IMR-90 (cell line): ENCODE data around the gene HNRNPC. TPM values are rescaled to one million over a fixed set of nuclear protein-coding genes. Genes with fewer than 3 reads are reported as not detected.

Experiments
- polyA plus RNA-seq, 3 experiments: library from polyadenylated mRNA; depleted of rRNA; stranded (reverse); fragments of >200 nt; gene quantifications; 2 replicates each; pipeline ENCODE4 v1.2.3, GENCODE V29; 2012; ENCODE audit warnings: low replicate concordance in 1 of 3
- total RNA-seq: library from RNA; depleted of rRNA; stranded (reverse); fragments of >200 nt; gene quantifications from 2 replicates; pipeline ENCODE4 v1.2.3, GENCODE V29; 2012; rRNA removed

HNRNPC gene
- total and polyA plus RNA-seq, 2 of the 4 experiments (the other 2 are of a cell fraction) = 308 to 615 TPM

Other genes with a start within 250 kb of the HNRNPC start
- gene NDRG2, start 244.4 kb downstream of the HNRNPC start, total RNA-seq = 0.36 and 0.56 TPM in 2 replicates
- 1.2 and 1.5 TPM in 2 replicates for gene NDRG2, start 244.4 kb downstream of the HNRNPC start, polyA plus RNA-seq (2012; rRNA removed)
- not detected in 2 replicates for gene TPPP2, start 239.2 kb downstream of the HNRNPC start, total RNA-seq
- gene TPPP2, start 239.2 kb downstream of the HNRNPC start, polyA plus RNA-seq (2012; rRNA removed) = not detected in 2 replicates
- not detected in 2 replicates for gene RNASE13, start 234.6 kb downstream of the HNRNPC start, total RNA-seq
- not detected in 2 replicates for gene RNASE13, start 234.6 kb downstream of the HNRNPC start, polyA plus RNA-seq (2012; rRNA removed)
- gene RNASE7, start 227.1 kb downstream of the HNRNPC start, total RNA-seq = not detected in 2 replicates
- not detected in 2 replicates for gene RNASE7, start 227.1 kb downstream of the HNRNPC start, polyA plus RNA-seq (2012; rRNA removed)
- not detected in 2 replicates for gene RNASE8, start 211.6 kb downstream of the HNRNPC start, total RNA-seq
- not detected in 2 replicates for gene RNASE8, start 211.6 kb downstream of the HNRNPC start, polyA plus RNA-seq (2012; rRNA removed)
- gene ARHGEF40, start 199.1 kb downstream of the HNRNPC start, total RNA-seq = 16.1 and 18.1 TPM in 2 replicates
- gene ARHGEF40, start 199.1 kb downstream of the HNRNPC start, polyA plus RNA-seq (2012; rRNA removed) = 58.4 and 62.8 TPM in 2 replicates
- 0.83 and 0.90 TPM in 2 replicates for gene ZNF219, start 170.8 kb downstream of the HNRNPC start, total RNA-seq
- 3.8 and 4.6 TPM in 2 replicates for gene ZNF219, start 170.8 kb downstream of the HNRNPC start, polyA plus RNA-seq (2012; rRNA removed)
- gene TMEM253, start 168.4 kb downstream of the HNRNPC start, total RNA-seq = not detected in 2 replicates
- gene TMEM253, start 168.4 kb downstream of the HNRNPC start, polyA plus RNA-seq (2012; rRNA removed) = 0.07 TPM in 1 of 2 replicates, not detected in the other
- not detected in 2 replicates for gene OR5AU1, start 113.4 kb downstream of the HNRNPC start, total RNA-seq
- gene OR5AU1, start 113.4 kb downstream of the HNRNPC start, polyA plus RNA-seq (2012; rRNA removed) = not detected in 2 replicates
- gene RPGRIP1, start 10.6 kb upstream of the HNRNPC start, total RNA-seq = not detected in 2 replicates
- gene RPGRIP1, start 10.6 kb upstream of the HNRNPC start, polyA plus RNA-seq (2012; rRNA removed) = not detected in 2 replicates
- gene SUPT16H, start 114.6 kb upstream of the HNRNPC start, total RNA-seq = 103 and 134 TPM in 2 replicates
- 38.5 and 50.6 TPM in 2 replicates for gene SUPT16H, start 114.6 kb upstream of the HNRNPC start, polyA plus RNA-seq (2012; rRNA removed)
- gene CHD8, start 186.7 kb upstream of the HNRNPC start, total RNA-seq = 55.0 and 58.9 TPM in 2 replicates
- gene CHD8, start 186.7 kb upstream of the HNRNPC start, polyA plus RNA-seq (2012; rRNA removed) = 32.1 and 32.4 TPM in 2 replicates
- gene RAB2B, start 207.5 kb upstream of the HNRNPC start, total RNA-seq = 25.0 and 26.2 TPM in 2 replicates
- 13.7 and 17.1 TPM in 2 replicates for gene RAB2B, start 207.5 kb upstream of the HNRNPC start, polyA plus RNA-seq (2012; rRNA removed)
- 26.7 and 31.7 TPM in 2 replicates for gene TOX4, start 207.8 kb upstream of the HNRNPC start, total RNA-seq
- gene TOX4, start 207.8 kb upstream of the HNRNPC start, polyA plus RNA-seq (2012; rRNA removed) = 56.6 and 71.8 TPM in 2 replicates
- gene METTL3, start 241.9 kb upstream of the HNRNPC start, total RNA-seq = 68.9 and 109 TPM in 2 replicates
- gene METTL3, start 241.9 kb upstream of the HNRNPC start, polyA plus RNA-seq (2012; rRNA removed) = 77.5 and 90.6 TPM in 2 replicates